GM12801 (cell line): ENCODE measurements around the gene CD109.

Experiments used
- CTCF ChIP-seq: IDR thresholded peaks from one replicate; pipeline ENCODE4 v1.5.1; 2011; ENCODE audit warnings: control low read depth; ENCODE audit not compliant: insufficient read length; ENCODE audit errors: extremely low read depth

Gene CD109

DNA sequence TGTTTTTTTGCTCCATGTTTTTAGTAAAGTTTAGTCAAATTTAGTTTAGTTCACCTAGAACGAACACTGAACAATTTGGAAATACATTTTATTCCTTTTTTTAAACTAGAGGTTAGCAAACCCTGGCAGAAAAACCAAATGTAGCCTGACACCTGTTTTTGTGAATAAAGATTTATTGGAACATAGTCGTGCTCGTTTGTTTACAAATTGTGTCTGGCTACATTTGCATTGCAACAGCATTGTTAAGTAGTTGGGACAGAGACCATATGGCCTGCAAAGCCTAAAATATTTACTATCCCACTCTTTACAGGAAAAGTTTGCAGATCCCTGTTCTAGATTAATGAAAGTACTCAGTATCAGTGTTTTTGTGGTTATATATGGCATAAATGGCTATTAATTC is 56.9 kb downstream of the CD109 start:
- TF ChIP-seq CTCF: no peak

DNA sequence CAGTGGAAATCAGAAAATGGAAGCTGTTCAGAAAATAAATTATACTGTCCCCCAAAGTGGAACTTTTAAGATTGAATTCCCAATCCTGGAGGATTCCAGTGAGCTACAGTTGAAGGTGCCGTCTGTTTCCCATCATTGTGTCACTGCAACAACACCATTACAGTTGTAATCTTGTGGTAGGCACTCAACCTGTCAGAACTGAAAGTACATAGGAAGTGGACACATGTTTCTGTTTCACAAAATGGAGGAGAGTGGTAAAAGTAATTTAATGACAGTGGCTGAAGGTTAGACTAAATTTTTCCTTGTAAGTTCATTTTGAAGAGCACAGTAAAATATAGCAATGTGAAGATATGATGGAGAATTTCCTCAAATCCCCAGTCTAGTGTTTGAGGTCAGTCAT is 70.0 kb downstream of the CD109 start:
- no peak for TF ChIP-seq CTCF

GRCh38 chr6:73768558-73768957 is 72.6 kb downstream of the CD109 start:
- TF ChIP-seq CTCF: no peak

DNA sequence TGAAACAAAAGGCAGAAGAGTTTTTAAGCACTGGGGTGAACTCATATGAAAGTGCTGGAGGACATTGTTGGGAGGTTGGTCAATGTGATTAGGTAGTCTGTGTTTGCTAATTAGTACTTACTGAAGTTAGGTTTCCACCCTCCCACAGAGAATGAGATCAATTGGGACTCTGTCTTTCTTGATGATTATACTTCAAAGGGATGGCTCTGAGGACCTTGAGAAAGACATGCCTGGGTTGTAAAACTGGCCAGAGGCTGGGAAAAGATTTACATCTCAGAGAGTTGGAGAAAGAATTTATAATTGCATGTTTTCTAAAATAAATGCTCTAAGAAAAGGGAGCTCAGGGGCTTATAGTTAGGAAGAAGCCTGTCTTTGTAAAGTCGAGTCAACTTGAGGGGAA is 74.0 kb downstream of the CD109 start:
- no peak for TF ChIP-seq CTCF

GRCh38 chr6:73774311-73774774 is 78.3 kb downstream of the CD109 start:
- no peak for TF ChIP-seq CTCF

DNA sequence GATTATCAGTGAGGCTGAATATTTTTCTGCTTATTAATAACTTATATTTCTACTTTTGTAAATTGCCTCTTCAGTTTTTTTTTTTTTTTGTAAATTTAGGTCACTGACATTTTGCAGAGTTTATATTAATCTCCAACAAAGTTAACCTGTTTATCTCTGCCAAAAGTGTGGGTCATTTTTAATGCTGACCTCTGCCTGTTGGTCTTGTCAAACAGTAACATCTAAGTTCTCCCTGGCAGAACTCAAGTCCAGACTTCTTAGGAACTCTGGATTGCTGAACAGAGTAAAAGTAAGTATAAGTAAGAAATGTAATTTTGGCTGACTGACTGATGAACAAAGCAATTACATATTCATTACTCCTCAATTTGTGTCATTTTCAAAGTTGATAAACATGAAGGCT is 83.9 kb downstream of the CD109 start:
- TF ChIP-seq CTCF: no peak

GRCh38 chr6:73782911-73783310 is 86.9 kb downstream of the CD109 start:
- TF ChIP-seq CTCF: no peak
